IMR-90 (cell line): Measurements from ENCODE around the gene PADI2. TPM values are rescaled to one million over a fixed set of nuclear protein-coding genes. Genes with fewer than 3 reads are reported as not detected.

ENCODE experiments used
- ATAC-seq: fragments of 200-7000 bp; cut with Tn5 transposase; 2 replicates; pipeline ENCODE4 v1.9.1; 2020; ENCODE audit warnings: low read depth, mild to moderate bottlenecking, moderate library complexity
- BruUV-seq: library from RNA; stranded (reverse); fragments of 400-500 nt; replicated peaks from 2 replicates; lab custom pipeline; 2021; lab: Mats Ljungman, UMichigan
- CTCF ChIA-PET: fragments of 300-600 bp; formaldehyde crosslinking; extraction: SDS; loops from one replicate; lab custom pipeline; 2021; ENCODE audit warnings: antibody characterized with exemption; lab: Yijun Ruan, JAX
- POLR2A ChIA-PET: fragments of 300-600 bp; sonication (Branson Sonifier 250); formaldehyde crosslinking; loops from one replicate; lab custom pipeline; 2022; ENCODE audit warnings: antibody characterized with exemption; ENCODE audit not compliant: unreplicated experiment; lab: Charles Lee
- DNase-seq: peaks from one replicate; pipeline ENCODE4 v3.0.0; 2013
- H2AFZ ChIP-seq: replicated peaks from 2 replicates; pipeline ENCODE3; 2013; ENCODE audit warnings: low read length, mild to moderate bottlenecking; ENCODE audit not compliant: poor library complexity
- H2AK5ac ChIP-seq: 2 replicates; pipeline ENCODE4 v1.6.1; 2013; ENCODE audit warnings: low read depth, low read length, inconsistent platforms
- H2AK9ac ChIP-seq: replicated peaks from 2 replicates; pipeline ENCODE3; 2013; ENCODE audit warnings: mild to moderate bottlenecking, low read depth, low read length, moderate library complexity; ENCODE audit not compliant: poor library complexity
- H2BK120ac ChIP-seq: 2 replicates; pipeline ENCODE4 v1.6.1; 2013; ENCODE audit warnings: low read depth, low read length, inconsistent platforms
- H2BK15ac ChIP-seq: 3 replicates; pipeline ENCODE4 v1.6.1; 2013; ENCODE audit warnings: low read depth, low read length, inconsistent platforms
- H2BK20ac ChIP-seq: 2 replicates; pipeline ENCODE4 v1.6.1; 2013; ENCODE audit warnings: low read depth, mild to moderate bottlenecking, inconsistent platforms, low read length, moderate library complexity
- H2BK5ac ChIP-seq: 2 replicates; pipeline ENCODE4 v1.6.1; 2013; ENCODE audit warnings: mild to moderate bottlenecking, low read depth, low read length, inconsistent platforms; ENCODE audit not compliant: poor library complexity, severe bottlenecking
- H3K14ac ChIP-seq: replicated peaks from 2 replicates; pipeline ENCODE4 v1.6.1; 2013; ENCODE audit warnings: low read depth, low read length, inconsistent platforms
- H3K18ac ChIP-seq: 2 replicates; pipeline ENCODE4 v1.6.1; 2013; ENCODE audit warnings: low read depth, low read length, control low read depth
- H3K23ac ChIP-seq: 2 replicates; pipeline ENCODE4 v1.6.1; 2013; ENCODE audit warnings: low read depth, low read length, inconsistent platforms
- H3K27ac ChIP-seq: 2 replicates; pipeline ENCODE4 v1.5.1; 2013; ENCODE audit warnings: mild to moderate bottlenecking, control low read depth, low read length; ENCODE audit not compliant: insufficient read depth
- H3K27me3 ChIP-seq: 2 replicates; pipeline ENCODE4 v1.6.1; 2013; ENCODE audit warnings: low read length; ENCODE audit not compliant: control insufficient read depth, insufficient read depth
- H3K36me3 ChIP-seq: 2 replicates; pipeline ENCODE4 v1.6.1; 2013; ENCODE audit warnings: low read length, mixed read lengths; ENCODE audit not compliant: control insufficient read depth, insufficient read depth
- H3K4ac ChIP-seq: 2 replicates; pipeline ENCODE4 v1.6.1; 2013; ENCODE audit warnings: low read depth, low read length, inconsistent platforms
- H3K4me1 ChIP-seq: 2 replicates; pipeline ENCODE4 v1.6.1; 2013; ENCODE audit warnings: low read length, mixed read lengths; ENCODE audit not compliant: control insufficient read depth, insufficient read depth
- H3K4me2 ChIP-seq: 2 replicates; pipeline ENCODE4 v1.6.1; 2013; ENCODE audit warnings: low read depth, mild to moderate bottlenecking, control low read depth, low read length, moderate library complexity
- H3K4me3 ChIP-seq: 2 replicates; pipeline ENCODE4 v1.5.1; 2013; ENCODE audit warnings: low read depth, mild to moderate bottlenecking, control low read depth, low read length, moderate library complexity; ENCODE audit not compliant: insufficient read depth
- H3K56ac ChIP-seq: 2 replicates; pipeline ENCODE4 v1.6.1; 2013; ENCODE audit warnings: low read length, inconsistent platforms; ENCODE audit not compliant: insufficient read depth; ENCODE audit errors: extremely low read depth
- H3K79me1 ChIP-seq, 2 experiments: 2 replicates each; pipeline ENCODE4 v1.6.1; 2013; ENCODE audit warnings: low read length in 2 of 2, inconsistent platforms in 1 of 2, low read depth in 1 of 2
- H3K9ac ChIP-seq: 2 replicates; pipeline ENCODE4 v1.6.1; 2013; ENCODE audit warnings: low read depth, low read length, control low read depth
- H3K9me1 ChIP-seq: 2 replicates; pipeline ENCODE4 v1.6.1; 2013; ENCODE audit warnings: low read length, inconsistent platforms; ENCODE audit not compliant: insufficient read depth
- H3K9me3 ChIP-seq: 2 replicates; pipeline ENCODE4 v1.6.1; 2013; ENCODE audit warnings: low read length; ENCODE audit not compliant: control insufficient read depth, insufficient read depth
- H4K20me1 ChIP-seq: 2 replicates; pipeline ENCODE4 v1.6.1; 2013; ENCODE audit warnings: low read length, inconsistent platforms; ENCODE audit not compliant: insufficient read depth
- H4K5ac ChIP-seq: 2 replicates; pipeline ENCODE4 v1.6.1; 2013; ENCODE audit warnings: mild to moderate bottlenecking, low read depth, low read length, control low read depth
- H4K8ac ChIP-seq, 2 experiments: 2 replicates each; pipeline ENCODE4 v1.6.1; 2013; ENCODE audit warnings: low read depth in 2 of 2, low read length in 2 of 2, control low read depth in 1 of 2, inconsistent platforms in 1 of 2
- H4K91ac ChIP-seq: 2 replicates; pipeline ENCODE4 v1.6.1; 2013; ENCODE audit warnings: low read depth, low read length, inconsistent platforms; ENCODE audit not compliant: insufficient read depth
- BHLHE40 ChIP-seq: fragments of 150-350 bp; IDR thresholded peaks from 2 replicates; pipeline ENCODE4 v1.6.1; 2016; ENCODE audit warnings: mild to moderate bottlenecking, low read depth, low read length
- CHD1 ChIP-seq: IDR thresholded peaks from 2 replicates; pipeline ENCODE4 v1.6.1; 2012; ENCODE audit warnings: low read depth, low read length, improper control_type of control experiment
- CTCF ChIP-seq: conservative IDR thresholded peaks from 2 replicates; pipeline ENCODE4 v1.5.1; 2012; ENCODE audit warnings: mild to moderate bottlenecking, low read depth, low read length, improper control_type of control experiment
- ELK1 ChIP-seq: fragments of 150-350 bp; IDR thresholded peaks from 2 replicates; pipeline ENCODE4 v1.6.1; 2016; ENCODE audit warnings: low read depth, mild to moderate bottlenecking, low read length, moderate library complexity, borderline replicate concordance
- FOS ChIP-seq: fragments of 150-350 bp; IDR thresholded peaks from 2 replicates; pipeline ENCODE4 v1.6.1; 2016; ENCODE audit warnings: low read depth, low read length
- MAFK ChIP-seq: IDR thresholded peaks from 2 replicates; pipeline ENCODE4 v1.6.1; 2012; ENCODE audit warnings: low read depth, low read length, improper control_type of control experiment
- MAZ ChIP-seq: IDR thresholded peaks from 2 replicates; pipeline ENCODE4 v1.6.1; 2012; ENCODE audit warnings: low read depth, mild to moderate bottlenecking, low read length, improper control_type of control experiment, moderate library complexity, borderline replicate concordance
- MXI1 ChIP-seq: IDR thresholded peaks from 2 replicates; pipeline ENCODE4 v1.6.1; 2012; ENCODE audit warnings: low read depth, mild to moderate bottlenecking, low read length, moderate library complexity, borderline replicate concordance
- NFE2L2 ChIP-seq: fragments of 150-350 bp; IDR thresholded peaks from 2 replicates; pipeline ENCODE4 v1.6.1; 2016; ENCODE audit warnings: low read depth, mild to moderate bottlenecking, low read length
- POLR2A ChIP-seq: IDR thresholded peaks from 2 replicates; pipeline ENCODE4 v1.6.1; 2012; ENCODE audit warnings: mild to moderate bottlenecking, low read depth, low read length
- RAD21 ChIP-seq: IDR thresholded peaks from 2 replicates; pipeline ENCODE4 v1.6.1; 2012; ENCODE audit warnings: low read length, improper control_type of control experiment
- RCOR1 ChIP-seq: IDR thresholded peaks from 2 replicates; pipeline ENCODE4 v1.6.1; 2012; ENCODE audit warnings: mild to moderate bottlenecking, low read length, improper control_type of control experiment; ENCODE audit not compliant: insufficient replicate concordance
- RFX5 ChIP-seq: IDR thresholded peaks from 2 replicates; pipeline ENCODE4 v1.8.0; 2012; ENCODE audit warnings: low read depth, mild to moderate bottlenecking, low read length, moderate library complexity
- SMC3 ChIP-seq: fragments of 150-350 bp; IDR thresholded peaks from 2 replicates; pipeline ENCODE4 v1.6.1; 2016; ENCODE audit warnings: low read depth, mild to moderate bottlenecking, antibody characterized with exemption, low read length, moderate library complexity
- USF2 ChIP-seq: fragments of 150-350 bp; IDR thresholded peaks from 2 replicates; pipeline ENCODE4 v1.6.1; 2017; ENCODE audit warnings: mild to moderate bottlenecking, antibody characterized with exemption, low read length, low read depth
- WGBS, 2 experiments: methylation state at CpG; one replicate each; pipeline versions ENCODE4 v1.1.5 to v1.1.7; 2013; ENCODE audit warnings: missing lambda C conversion rate in 2 of 2; ENCODE audit not compliant: insufficient read length in 1 of 2; ENCODE audit errors: extremely low coverage in 2 of 2; 5-methylcytosine and 5-hydroxymethylcytosine counted together
- dilution Hi-C: fragments of 300-500 bp; cut with HindIII; formaldehyde crosslinking; loops from one replicate; pipeline ENCODE4 v1.14.3; 2018; ENCODE audit warnings: low sequenced_read_pairs; ENCODE audit not compliant: unreplicated experiment
- in situ Hi-C: fragments of 300-500 bp; cut with MboI; formaldehyde crosslinking; loops from 3 replicates; pipeline ENCODE4 v1.14.3; 2019; ENCODE audit warnings: low sequenced_read_pairs, inconsistent platforms, mixed read lengths
- intact Hi-C: fragments of 100-400 bp; cut with micrococcal nuclease; formaldehyde crosslinking; loops from 2 replicates; pipeline ENCODE4 v1.10.0; 2022
- polyA plus RNA-seq, 3 experiments: library from polyadenylated mRNA; depleted of rRNA; stranded (reverse); fragments of >200 nt; gene quantifications; 2 replicates each; pipeline ENCODE4 v1.2.3, GENCODE V29; 2012; ENCODE audit warnings: low replicate concordance in 1 of 3
- total RNA-seq: library from RNA; depleted of rRNA; stranded (reverse); fragments of >200 nt; gene quantifications from 2 replicates; pipeline ENCODE4 v1.2.3, GENCODE V29; 2012

Gene PADI2
- total and polyA plus RNA-seq, 2 of the 4 experiments (the other 2 are of a cell fraction), result not detected

- POLR2A ChIA-PET, result no interaction called here
- TF ChIP-seq ELK1 (no peak), CTCF (no peak), MXI1 (no peak), POLR2A (no peak), CHD1 (no peak), SMC3 (no peak), FOS (no peak), RFX5 (no peak), MAFK (no peak), RCOR1 (no peak), NFE2L2 (no peak), USF2 (no peak), RAD21 (no peak), MAZ (no peak), BHLHE40 (no peak)
Observed at GRCh38 chr1:17123196-17124045, 4.2 kb upstream of the PADI2 start.

More at GRCh38 chr1:17123196-17124045, 4.2 kb upstream of the PADI2 start:
- Histone ChIP-seq H2AK5ac (no peak overlapping the region), H3K4me2 (no peak overlapping the region), H4K20me1 (no peaks in the 10 kb centered on the region), H2BK20ac (no peak overlapping the region), H3K23ac (no peak overlapping the region), H4K91ac (no peak overlapping the region), H3K9me3 (no peaks in the 10 kb centered on the region), H3K9me1 (peaks cover 3% of the 10 kb centered on the region; the same call in 1 of the 2 replicates), H3K4me3 (no peak overlapping the region), H2AFZ (no peak overlapping the region), H3K4me1 (peaks cover 19% of the 10 kb centered on the region), H4K8ac (no peak overlapping the region), H3K18ac (no peak overlapping the region), H3K9ac (no peak overlapping the region), H3K27ac (no peak overlapping the region), H2AK9ac (no peak overlapping the region), H3K4ac (no peak overlapping the region), H2BK15ac (no peak overlapping the region), H3K14ac (no peak overlapping the region), H2BK5ac (no peak overlapping the region), H3K27me3 (peaks cover 9% of the 10 kb centered on the region), H3K36me3 (no peaks in the 10 kb centered on the region), H3K56ac (no peak overlapping the region), H3K79me1 (no peaks in the 10 kb centered on the region), H2BK120ac (no peak overlapping the region), H4K5ac (no peak overlapping the region)
- CTCF ChIA-PET, result interaction anchor here (1.1 to 1.8 kb wide), 2 partner anchors 110 to 114 kb away, joined by 3 to 11 read pairs; no protein-coding TSS in a partner anchor
- DNase-seq (no peak), ATAC-seq (no peak)
- WGBS, 2 experiments, result 76% methylated on average over 3 of the region's 14 CpGs; no CpG with 5 or more reads in 1 of the 2 experiments
- intact Hi-C loops (no loop called here), dilution Hi-C loops (no loop called here), in situ Hi-C loops (no loop called here)
- no TSS peak for BruUV-seq
